HepG2 (cell line): ENCODE data around the gene MMP24OS. TPM values are rescaled to one million over a fixed set of nuclear protein-coding genes. Genes with fewer than 3 reads are reported as not detected.

ENCODE experiments used
- KDM5A ChIP-seq: fragments of 200-600 bp; sonication (generic); IDR thresholded peaks from 2 replicates; pipeline ENCODE4 v1.7.0; 2018; ENCODE audit warnings: antibody characterized with exemption, mild to moderate bottlenecking, low read length, borderline replicate concordance
- MIER2 ChIP-seq: IDR thresholded peaks from 2 replicates; pipeline ENCODE4 v1.6.1; 2016; ENCODE audit warnings: missing biosample characterization, missing genetic modification reagents
- MXI1 ChIP-seq: IDR thresholded peaks from 3 replicates; pipeline ENCODE4 v1.6.1; 2012; ENCODE audit warnings: low read depth, low read length, inconsistent platforms, borderline replicate concordance
- NFATC3 ChIP-seq: sonication (generic); formaldehyde crosslinking; IDR thresholded peaks from 2 replicates; pipeline ENCODE4 v1.5.1; 2020; ENCODE audit warnings: mild to moderate bottlenecking, missing genetic modification reagents
- NFYC ChIP-seq: IDR thresholded peaks from 2 replicates; pipeline ENCODE4 v1.6.1; 2016; ENCODE audit warnings: missing genetic modification reagents, missing compliant biosample characterization
- PHB2 ChIP-seq: fragments of 450-650 bp; IDR thresholded peaks from 2 replicates; pipeline ENCODE4 v1.6.1; 2018; ENCODE audit not compliant: partially characterized antibody
- RAD51 ChIP-seq: fragments of 450-650 bp; IDR thresholded peaks from 2 replicates; pipeline ENCODE4 v1.6.1; 2016; ENCODE audit warnings: borderline replicate concordance
- SALL1 ChIP-seq: sonication (generic); formaldehyde crosslinking; IDR thresholded peaks from 2 replicates; pipeline ENCODE4 v1.8.0; 2022; ENCODE audit warnings: mild to moderate bottlenecking, missing genetic modification reagents
- SIX1 ChIP-seq: sonication (generic); formaldehyde crosslinking; IDR thresholded peaks from 2 replicates; pipeline ENCODE4 v1.4.0; 2020; ENCODE audit warnings: missing genetic modification reagents, borderline replicate concordance
- TBL1XR1 ChIP-seq: fragments of 150-350 bp; IDR thresholded peaks from 2 replicates; pipeline ENCODE4 v1.6.1; 2014; ENCODE audit warnings: borderline replicate concordance, low read length; ENCODE audit not compliant: partially characterized antibody
- ZC3H4 ChIP-seq: sonication (generic); formaldehyde crosslinking; IDR thresholded peaks from 2 replicates; pipeline ENCODE4 v1.4.0; 2020; ENCODE audit warnings: missing genetic modification reagents, borderline replicate concordance
- ZNF557 ChIP-seq: sonication (generic); formaldehyde crosslinking; IDR thresholded peaks from 2 replicates; pipeline ENCODE4 v1.4.0; 2020; ENCODE audit warnings: missing genetic modification reagents
- ZNF607 ChIP-seq: sonication (generic); formaldehyde crosslinking; IDR thresholded peaks from 2 replicates; pipeline ENCODE4 v1.5.1; 2020; ENCODE audit warnings: missing genetic modification reagents, mild to moderate bottlenecking, borderline replicate concordance
- ZNF777 ChIP-seq: sonication (generic); formaldehyde crosslinking; IDR thresholded peaks from 2 replicates; pipeline ENCODE4 v1.4.0; 2020; ENCODE audit warnings: missing genetic modification reagents
- polyA plus RNA-seq, 8 experiments: library from polyadenylated mRNA; depleted of rRNA in 3 of 8; stranded (reverse) in 7 of 8; unstranded in 1 of 8; fragments of >200 nt; fragmentation: Illumina TruSeq in 4 of 8; extraction: Trizol in 4 of 8; gene quantifications; 2 replicates each; pipeline versions ENCODE4 v1.2.1 to v1.2.3, GENCODE V29; 2011 to 2016; ENCODE audit warnings: low read depth in 4 of 8, missing spikeins in 1 of 8, mixed read lengths in 1 of 8; ENCODE audit not compliant: insufficient read depth in 1 of 8
- total RNA-seq, 5 experiments: library from RNA; depleted of rRNA; stranded (reverse); fragments of >200 nt; fragmentation: Illumina TruSeq; extraction: Trizol; gene quantifications; 2 replicates each; pipeline ENCODE4 v1.2.3, GENCODE V29; 2016; ENCODE audit warnings: low read depth in 1 of 5
- TF ChIP-seq, protein P1 (sequence below), 2 experiments: IDR thresholded peaks; 2 replicates each; pipeline ENCODE4 v1.6.1; 2011 to 2012; ENCODE audit warnings: low read length in 2 of 2, borderline replicate concordance in 1 of 2, low read depth in 1 of 2, mild to moderate bottlenecking in 1 of 2, moderate library complexity in 1 of 2
- TF ChIP-seq, protein P2 (sequence below): sonication (generic); formaldehyde crosslinking; IDR thresholded peaks from 2 replicates; pipeline ENCODE4 v1.4.0; 2020; ENCODE audit warnings: mild to moderate bottlenecking, missing genetic modification reagents
- TF ChIP-seq, protein P3 (sequence below): sonication (generic); formaldehyde crosslinking; IDR thresholded peaks from 2 replicates; pipeline ENCODE4 v1.4.0; 2020; ENCODE audit warnings: missing genetic modification reagents
- TF ChIP-seq, protein P4 (sequence below): sonication (generic); formaldehyde crosslinking; IDR thresholded peaks from 2 replicates; pipeline ENCODE4 v1.4.0; 2020; ENCODE audit warnings: missing genetic modification reagents

The MMP24OS gene
- total and polyA plus RNA-seq, 2 of the 13 experiments (the other 11 are each of a cell fraction or from before 2014, with no cell fraction given): 6.0 to 8.5 TPM

DNA sequence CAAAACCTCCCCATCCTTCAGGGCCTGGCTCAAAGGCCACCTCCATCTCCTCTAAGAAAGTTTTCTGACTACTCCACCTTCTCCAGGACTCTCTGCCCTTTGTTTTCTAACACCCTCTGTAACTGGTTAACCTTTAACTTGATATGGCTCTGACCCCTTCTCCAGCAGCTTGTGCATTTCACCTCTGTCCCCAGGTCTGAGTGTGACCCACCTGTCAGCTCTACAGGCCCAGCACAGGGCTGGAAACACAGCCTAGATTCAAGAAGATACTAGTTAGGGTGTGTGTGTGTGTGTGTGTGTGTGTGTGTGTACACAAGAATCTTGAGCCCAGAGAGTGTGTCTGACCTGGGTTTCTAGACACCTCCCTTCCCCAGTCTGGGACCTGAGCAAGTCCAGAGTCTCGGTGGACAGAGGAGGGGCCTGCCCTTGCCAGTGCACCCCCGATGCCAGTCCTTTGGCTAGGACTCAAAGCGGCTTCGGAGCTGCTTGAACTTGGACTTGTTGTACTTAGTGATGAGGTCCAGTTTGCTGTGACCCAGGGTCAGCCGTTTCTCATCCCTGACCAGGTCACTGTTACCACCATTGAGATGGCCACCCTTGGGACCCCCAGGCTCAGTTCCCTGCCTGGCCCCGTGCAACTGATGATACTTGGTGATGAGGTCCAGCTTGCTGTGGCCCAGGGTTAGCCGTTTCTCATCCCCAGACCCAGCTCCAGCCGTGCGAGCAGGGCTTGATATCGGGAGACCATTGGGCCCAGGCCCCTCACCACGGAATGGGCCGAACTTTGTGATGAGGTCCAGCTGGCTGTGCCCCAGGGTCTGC is 8.4 kb upstream of the MMP24OS start (continued):
- TF ChIP-seq, protein P1, sequence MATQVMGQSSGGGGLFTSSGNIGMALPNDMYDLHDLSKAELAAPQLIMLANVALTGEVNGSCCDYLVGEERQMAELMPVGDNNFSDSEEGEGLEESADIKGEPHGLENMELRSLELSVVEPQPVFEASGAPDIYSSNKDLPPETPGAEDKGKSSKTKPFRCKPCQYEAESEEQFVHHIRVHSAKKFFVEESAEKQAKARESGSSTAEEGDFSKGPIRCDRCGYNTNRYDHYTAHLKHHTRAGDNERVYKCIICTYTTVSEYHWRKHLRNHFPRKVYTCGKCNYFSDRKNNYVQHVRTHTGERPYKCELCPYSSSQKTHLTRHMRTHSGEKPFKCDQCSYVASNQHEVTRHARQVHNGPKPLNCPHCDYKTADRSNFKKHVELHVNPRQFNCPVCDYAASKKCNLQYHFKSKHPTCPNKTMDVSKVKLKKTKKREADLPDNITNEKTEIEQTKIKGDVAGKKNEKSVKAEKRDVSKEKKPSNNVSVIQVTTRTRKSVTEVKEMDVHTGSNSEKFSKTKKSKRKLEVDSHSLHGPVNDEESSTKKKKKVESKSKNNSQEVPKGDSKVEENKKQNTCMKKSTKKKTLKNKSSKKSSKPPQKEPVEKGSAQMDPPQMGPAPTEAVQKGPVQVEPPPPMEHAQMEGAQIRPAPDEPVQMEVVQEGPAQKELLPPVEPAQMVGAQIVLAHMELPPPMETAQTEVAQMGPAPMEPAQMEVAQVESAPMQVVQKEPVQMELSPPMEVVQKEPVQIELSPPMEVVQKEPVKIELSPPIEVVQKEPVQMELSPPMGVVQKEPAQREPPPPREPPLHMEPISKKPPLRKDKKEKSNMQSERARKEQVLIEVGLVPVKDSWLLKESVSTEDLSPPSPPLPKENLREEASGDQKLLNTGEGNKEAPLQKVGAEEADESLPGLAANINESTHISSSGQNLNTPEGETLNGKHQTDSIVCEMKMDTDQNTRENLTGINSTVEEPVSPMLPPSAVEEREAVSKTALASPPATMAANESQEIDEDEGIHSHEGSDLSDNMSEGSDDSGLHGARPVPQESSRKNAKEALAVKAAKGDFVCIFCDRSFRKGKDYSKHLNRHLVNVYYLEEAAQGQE (IDR thresholded peaks at IDR 0.05; ENCODE audit: borderline replicate concordance in 1 of 2, low read depth in 1 of 2, low read length in 2 of 2): 0 out of 4 replicates have a peak, but pooled peaks of 1 of the 2 experiments have one; percentile 16
- TF ChIP-seq, protein P2, sequence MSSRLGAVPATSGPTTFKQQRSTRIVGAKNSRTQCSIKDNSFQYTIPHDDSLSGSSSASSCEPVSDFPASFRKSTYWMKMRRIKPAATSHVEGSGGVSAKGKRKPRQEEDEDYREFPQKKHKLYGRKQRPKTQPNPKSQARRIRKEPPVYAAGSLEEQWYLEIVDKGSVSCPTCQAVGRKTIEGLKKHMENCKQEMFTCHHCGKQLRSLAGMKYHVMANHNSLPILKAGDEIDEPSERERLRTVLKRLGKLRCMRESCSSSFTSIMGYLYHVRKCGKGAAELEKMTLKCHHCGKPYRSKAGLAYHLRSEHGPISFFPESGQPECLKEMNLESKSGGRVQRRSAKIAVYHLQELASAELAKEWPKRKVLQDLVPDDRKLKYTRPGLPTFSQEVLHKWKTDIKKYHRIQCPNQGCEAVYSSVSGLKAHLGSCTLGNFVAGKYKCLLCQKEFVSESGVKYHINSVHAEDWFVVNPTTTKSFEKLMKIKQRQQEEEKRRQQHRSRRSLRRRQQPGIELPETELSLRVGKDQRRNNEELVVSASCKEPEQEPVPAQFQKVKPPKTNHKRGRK: no peak
- no peak for TF ChIP-seq NFATC3 (CRISPR knock-in tag)
- TF ChIP-seq ZNF557 (CRISPR knock-in tag): no peak
- TF ChIP-seq ZC3H4: no peak; the same call in 1 of the 2 replicates
- TF ChIP-seq ZNF777 (CRISPR knock-in tag): no peak
- peak; percentile 68; the same call in 1 of the 2 replicates for TF ChIP-seq ZNF607 (CRISPR knock-in tag)
- TF ChIP-seq NFYC (CRISPR knock-in tag): no peak
- TF ChIP-seq MXI1: peak; percentile 43; the same call in 1 of the 3 replicates
- no peak for TF ChIP-seq MIER2 (CRISPR knock-in tag)
- peak; percentile 70; the same call in 1 of the 2 replicates for TF ChIP-seq SALL1 (CRISPR knock-in tag)
- no peak for TF ChIP-seq RAD51
- TF ChIP-seq KDM5A: no peak
- TF ChIP-seq, protein P3, sequence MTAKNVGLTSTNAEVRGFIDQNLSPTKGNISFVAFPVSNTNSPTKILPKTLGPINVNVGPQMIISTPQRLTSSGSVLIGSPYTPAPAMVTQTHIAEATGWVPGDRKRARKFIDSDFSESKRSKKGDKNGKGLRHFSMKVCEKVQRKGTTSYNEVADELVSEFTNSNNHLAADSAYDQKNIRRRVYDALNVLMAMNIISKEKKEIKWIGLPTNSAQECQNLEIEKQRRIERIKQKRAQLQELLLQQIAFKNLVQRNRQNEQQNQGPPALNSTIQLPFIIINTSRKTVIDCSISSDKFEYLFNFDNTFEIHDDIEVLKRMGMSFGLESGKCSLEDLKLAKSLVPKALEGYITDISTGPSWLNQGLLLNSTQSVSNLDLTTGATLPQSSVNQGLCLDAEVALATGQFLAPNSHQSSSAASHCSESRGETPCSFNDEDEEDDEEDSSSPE (CRISPR knock-in tag): no peak
- TF ChIP-seq TBL1XR1: peak; percentile 33
- TF ChIP-seq SIX1: peak; percentile 29; the same call in 1 of the 2 replicates
- no peak for TF ChIP-seq PHB2
- TF ChIP-seq, protein P4, sequence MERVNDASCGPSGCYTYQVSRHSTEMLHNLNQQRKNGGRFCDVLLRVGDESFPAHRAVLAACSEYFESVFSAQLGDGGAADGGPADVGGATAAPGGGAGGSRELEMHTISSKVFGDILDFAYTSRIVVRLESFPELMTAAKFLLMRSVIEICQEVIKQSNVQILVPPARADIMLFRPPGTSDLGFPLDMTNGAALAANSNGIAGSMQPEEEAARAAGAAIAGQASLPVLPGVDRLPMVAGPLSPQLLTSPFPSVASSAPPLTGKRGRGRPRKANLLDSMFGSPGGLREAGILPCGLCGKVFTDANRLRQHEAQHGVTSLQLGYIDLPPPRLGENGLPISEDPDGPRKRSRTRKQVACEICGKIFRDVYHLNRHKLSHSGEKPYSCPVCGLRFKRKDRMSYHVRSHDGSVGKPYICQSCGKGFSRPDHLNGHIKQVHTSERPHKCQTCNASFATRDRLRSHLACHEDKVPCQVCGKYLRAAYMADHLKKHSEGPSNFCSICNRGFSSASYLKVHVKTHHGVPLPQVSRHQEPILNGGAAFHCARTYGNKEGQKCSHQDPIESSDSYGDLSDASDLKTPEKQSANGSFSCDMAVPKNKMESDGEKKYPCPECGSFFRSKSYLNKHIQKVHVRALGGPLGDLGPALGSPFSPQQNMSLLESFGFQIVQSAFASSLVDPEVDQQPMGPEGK (CRISPR knock-in tag): peak; percentile 64
